ENCODE data around the gene VCL.
"Not testable (repeated sequence)": the region's sequence is repeated elsewhere in the genome, so short reads cannot be mapped to it uniquely, and the experiment has no call there.

Gene VCL

DNA sequence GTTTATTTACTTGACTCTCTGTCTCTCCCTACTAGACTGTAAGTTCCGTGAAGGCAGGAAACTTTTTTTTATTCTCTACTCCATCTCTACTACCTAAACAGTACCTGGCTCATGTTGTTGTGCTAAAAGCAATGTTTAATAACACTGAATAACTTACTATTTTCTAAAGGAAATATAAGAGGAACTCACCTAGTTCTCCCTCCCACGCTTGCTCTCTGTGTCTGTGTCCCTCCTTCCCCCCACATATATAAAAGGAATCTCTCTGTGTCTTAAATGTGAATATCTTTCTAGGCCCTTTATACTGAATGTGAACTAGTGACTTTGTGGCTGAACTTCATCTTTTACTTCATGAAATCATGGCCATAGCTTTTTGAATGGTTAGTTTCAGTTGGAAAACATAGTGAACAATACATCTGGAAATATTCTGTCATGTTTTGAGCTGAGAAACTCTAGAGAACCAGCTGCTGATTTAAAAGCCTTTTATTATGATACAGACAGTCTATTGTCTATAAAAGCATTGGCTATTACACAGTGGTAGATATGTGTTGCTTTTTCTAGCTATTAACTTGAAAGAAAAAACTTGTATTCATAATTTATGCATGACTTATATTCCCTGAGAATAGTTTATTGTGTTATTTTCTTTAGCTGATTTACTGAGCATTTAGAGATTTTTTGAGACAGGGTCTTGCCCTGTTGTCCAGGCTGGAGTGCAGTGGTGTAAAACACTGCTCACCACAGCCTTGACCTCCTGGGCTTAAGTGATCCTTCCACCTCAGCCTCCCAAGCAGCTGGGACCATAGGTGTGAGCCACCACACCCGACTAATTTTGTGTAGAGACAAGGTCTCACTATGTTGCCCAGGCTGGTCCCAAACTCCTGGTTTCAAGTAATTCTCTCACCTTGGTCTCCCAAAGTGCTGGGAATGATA is 42.5 kb downstream of the VCL start:
- no peak for DNase-seq (ENCODE audit: low read depth)

DNA sequence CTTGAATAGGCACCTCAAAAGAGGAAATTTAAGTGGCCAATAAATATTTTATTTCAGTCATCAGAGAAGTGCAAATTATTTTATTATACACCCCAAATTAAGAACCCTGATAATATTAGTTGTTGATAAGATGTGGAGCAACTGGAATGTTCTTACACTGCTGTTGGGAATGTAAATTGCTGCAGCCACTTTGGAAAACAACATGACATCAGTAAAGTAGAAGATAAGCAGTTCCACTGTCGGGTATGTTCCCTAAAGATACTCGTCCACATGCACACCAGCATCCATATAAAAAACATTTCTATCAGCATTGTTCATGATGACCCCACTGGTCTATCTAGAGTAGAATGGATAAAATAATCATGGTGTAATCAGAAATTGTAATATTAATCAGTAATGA is 46.5 kb downstream of the VCL start:
- DNase-seq (ENCODE audit: low read depth) = no peak

DNA sequence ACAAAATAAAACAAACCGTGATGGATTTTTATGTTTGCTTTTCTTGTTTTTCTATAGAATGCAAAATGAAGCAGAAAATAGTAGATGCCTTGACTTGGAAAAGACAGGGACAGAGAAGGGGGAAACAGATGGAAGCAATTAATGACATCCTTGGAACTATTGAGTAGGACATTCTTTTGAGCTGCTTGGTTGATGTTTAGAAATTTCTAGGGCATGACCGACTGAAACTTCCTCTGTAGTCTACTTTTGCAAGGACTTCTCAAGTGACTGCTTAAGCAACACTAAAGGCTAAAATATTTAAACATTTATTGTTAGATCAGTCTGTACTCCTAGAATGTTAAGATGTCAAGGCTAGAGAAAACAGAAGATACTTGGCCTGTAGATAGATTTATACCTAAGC is 49.4 kb downstream of the VCL start:
- no peak for DNase-seq (ENCODE audit: low read depth)

DNA sequence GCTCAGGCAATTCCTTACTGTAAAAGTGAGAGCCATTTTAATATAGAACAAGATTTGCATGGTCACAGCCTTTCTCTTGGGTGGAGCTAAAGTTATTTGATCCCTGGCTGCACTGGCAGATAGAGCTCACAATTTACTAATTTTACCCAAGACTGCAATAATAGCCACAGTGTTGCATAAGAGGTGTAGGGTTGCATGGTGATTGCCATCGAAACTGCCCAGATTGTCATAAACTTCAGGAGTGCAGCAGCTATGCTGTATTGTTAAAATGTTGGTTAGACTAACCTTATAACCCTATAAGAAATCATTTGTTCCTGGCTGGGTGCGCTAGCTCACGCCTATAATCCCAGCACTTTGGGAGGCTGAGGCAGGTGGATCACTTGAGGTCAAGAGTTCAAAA is 50.0 kb downstream of the VCL start:
- no peak for DNase-seq (ENCODE audit: low read depth)

DNA sequence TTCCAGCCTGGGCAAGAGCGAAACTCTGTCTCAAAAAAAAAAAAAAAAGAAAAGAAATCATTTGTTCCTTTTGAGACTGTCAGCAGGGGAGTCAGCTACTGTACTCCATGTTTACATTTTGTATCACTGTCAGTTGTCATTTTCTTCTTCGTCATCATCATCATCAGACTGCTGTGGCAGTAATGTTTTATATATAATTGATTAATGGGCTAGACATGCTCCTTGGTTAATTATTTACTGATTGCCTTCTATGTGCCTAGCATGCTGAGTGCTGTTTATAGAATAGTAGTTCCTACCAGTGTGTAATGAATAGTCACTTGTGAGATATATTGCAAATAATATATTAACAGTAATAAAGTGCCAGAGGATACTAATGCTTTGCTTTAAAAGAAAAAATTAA is 50.5 kb downstream of the VCL start:
- DNase-seq (ENCODE audit: low read depth) = no peak

- DNase-seq (ENCODE audit: low read depth) = no peak
These were observed 52.0 kb downstream of the VCL start for GRCh38 chr10:74049955-74050354.

- no peak for DNase-seq (ENCODE audit: low read depth)
These were observed 52.7 kb downstream of the VCL start for GRCh38 chr10:74050653-74051052.

- DNase-seq (ENCODE audit: low read depth) = no peak
These were observed 53.9 kb downstream of the VCL start for GRCh38 chr10:74051736-74052342.

DNA sequence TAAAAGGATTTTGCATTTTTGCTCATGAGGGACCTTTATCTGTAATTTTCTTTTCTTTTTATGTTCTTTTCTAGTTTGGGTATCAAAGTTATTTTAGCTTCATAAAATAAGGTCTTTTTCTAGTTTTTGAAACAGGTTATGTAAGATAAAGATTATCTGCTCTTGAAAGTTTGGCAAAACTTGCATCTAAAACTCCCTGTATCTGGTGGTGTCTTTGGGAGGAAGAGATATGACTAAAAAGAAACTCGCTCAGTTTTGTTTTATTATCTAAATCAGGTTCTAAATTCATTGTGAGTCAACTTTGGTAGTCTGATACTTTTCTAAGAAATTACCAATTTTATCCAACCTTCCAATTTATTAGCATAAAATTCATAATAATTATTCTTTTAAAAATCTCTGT is 55.1 kb downstream of the VCL start:
- DNase-seq (ENCODE audit: low read depth) = no peak

GRCh38 chr10:74055383-74056049 is 57.6 kb downstream of the VCL start:
- DNase-seq (ENCODE audit: low read depth) = no peak

DNA sequence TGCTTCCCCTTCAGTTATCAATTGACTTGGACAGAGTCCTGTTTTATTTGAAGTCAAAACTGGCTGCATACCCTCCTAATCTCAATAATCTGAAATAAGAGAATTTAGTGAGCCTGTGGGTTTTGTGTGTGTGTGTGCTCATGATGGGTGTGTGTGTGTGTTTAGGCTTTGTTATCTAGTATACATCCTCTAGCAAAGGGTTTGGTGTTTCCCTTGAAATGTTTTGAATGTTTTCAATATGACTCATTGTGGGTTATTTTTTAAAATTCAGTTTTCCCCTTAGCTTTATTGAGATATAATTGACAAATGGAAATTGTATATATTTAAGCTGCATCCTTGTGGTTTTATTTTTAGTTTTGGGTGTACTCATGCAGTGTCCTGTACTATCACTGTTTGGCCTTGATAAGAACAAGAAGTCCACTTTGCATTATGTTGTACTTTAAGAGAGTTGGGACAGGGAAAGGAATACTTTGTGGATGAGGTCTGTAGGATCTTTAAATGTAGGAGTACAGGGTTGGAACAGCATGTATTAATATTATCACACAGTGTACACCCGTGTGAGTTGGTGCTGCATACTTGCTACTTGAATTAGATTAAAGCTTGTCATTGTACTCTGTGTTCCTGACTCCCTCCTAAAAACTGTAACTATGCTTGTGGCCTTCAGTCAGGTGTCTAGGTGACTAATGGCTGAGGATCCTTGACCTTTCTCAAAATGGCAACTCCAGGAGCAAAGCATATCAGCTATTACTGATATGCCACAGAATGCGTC is 58.3 kb downstream of the VCL start:
- DNase-seq (ENCODE audit: low read depth) = no peak

GRCh38 chr10:74058071-74058470 is 60.2 kb downstream of the VCL start:
- no peak for DNase-seq (ENCODE audit: low read depth)

- no peak for DNase-seq (ENCODE audit: low read depth)
These were observed 60.7 kb downstream of the VCL start for GRCh38 chr10:74058658-74059057.

- DNase-seq (ENCODE audit: low read depth) = no peak
These were observed 63.2 kb downstream of the VCL start for GRCh38 chr10:74061104-74061503.

DNA sequence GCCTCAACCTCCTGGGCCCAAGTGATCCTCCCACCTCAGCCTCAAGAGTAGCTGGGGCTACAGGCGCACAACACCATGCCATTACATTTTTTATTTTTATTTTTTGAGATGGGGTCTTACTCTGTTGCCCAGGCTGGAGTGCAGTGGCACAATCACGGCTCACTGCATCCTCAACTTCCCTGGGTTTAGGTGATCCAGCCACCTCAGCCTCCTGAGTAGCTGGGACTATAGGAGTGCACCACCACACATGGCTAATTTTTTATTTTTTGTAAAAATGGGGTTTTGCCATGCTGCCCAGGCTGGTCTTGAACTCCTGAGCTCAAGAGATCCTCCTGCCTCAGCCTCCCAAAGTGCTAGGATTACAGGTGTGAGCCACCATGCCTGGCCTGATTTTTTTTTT is 64.1 kb downstream of the VCL start:
- DNase-seq (ENCODE audit: low read depth) = not testable (repeated sequence)

- no peak for DNase-seq (ENCODE audit: low read depth)
These were observed 65.3 kb downstream of the VCL start for GRCh38 chr10:74063256-74063655.

- no peak for DNase-seq (ENCODE audit: low read depth)
These were observed 69.7 kb downstream of the VCL start for GRCh38 chr10:74067373-74068352.

DNA sequence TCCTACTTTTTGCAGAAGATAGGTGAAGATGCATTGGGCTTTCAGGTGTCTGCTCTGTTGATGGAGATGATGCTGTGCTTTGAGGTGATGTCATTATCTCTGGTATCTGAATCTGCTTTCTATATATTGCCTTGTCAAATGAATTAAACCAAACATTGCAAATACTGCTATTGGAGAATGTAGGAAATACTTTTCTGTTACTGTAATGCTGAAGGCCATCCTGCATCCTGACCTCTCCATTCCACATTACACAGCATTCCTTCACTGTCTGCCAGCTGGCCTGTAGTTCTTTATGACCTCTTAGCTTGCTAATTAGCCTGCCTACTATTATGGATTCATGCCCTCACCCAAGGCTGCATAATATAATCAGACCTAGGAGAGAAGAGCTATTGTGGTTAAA is 73.2 kb downstream of the VCL start:
- DNase-seq (ENCODE audit: low read depth) = no peak

GRCh38 chr10:74072503-74072902 is 74.6 kb downstream of the VCL start:
- DNase-seq (ENCODE audit: low read depth) = no peak

- DNase-seq (ENCODE audit: low read depth) = no peak
These were observed 78.0 kb downstream of the VCL start for GRCh38 chr10:74075906-74076305.

DNA sequence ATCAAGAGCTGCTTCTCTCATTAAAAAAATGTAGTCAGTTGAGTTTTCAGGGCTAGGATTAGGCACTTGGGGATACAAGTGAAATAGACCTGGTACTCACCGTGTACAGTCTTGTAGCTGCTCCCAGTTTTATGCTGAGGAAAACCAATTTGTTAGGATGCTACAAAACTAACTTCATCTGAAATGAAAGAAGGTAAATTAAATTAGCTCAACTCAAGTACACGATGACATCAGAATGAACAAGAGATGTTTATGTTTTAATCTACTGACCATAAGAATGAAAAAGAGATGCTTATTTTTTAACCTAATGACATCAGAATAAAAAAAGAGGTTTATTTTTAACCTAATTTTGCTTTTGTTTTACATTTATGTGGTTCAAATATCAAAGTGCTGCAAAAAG is 79.0 kb downstream of the VCL start:
- DNase-seq (ENCODE audit: low read depth) = no peak

Data from stimulated activated CD8-positive, alpha-beta memory T cell treated with anti-CD3 and anti-CD28 coated beads, Interleukin-4, amount 100 ng/mL, for 24 hours (primary cell).